Measurements from ENCODE around the gene C12orf76. TPM values are rescaled to one million over a fixed set of nuclear protein-coding genes. Genes with fewer than 3 reads are reported as not detected.

The C12orf76 gene
- total and polyA plus RNA-seq, 2 of the 13 experiments (the other 11 are each of a cell fraction or from before 2014, with no cell fraction given): 15.8 to 38.4 TPM

DNA sequence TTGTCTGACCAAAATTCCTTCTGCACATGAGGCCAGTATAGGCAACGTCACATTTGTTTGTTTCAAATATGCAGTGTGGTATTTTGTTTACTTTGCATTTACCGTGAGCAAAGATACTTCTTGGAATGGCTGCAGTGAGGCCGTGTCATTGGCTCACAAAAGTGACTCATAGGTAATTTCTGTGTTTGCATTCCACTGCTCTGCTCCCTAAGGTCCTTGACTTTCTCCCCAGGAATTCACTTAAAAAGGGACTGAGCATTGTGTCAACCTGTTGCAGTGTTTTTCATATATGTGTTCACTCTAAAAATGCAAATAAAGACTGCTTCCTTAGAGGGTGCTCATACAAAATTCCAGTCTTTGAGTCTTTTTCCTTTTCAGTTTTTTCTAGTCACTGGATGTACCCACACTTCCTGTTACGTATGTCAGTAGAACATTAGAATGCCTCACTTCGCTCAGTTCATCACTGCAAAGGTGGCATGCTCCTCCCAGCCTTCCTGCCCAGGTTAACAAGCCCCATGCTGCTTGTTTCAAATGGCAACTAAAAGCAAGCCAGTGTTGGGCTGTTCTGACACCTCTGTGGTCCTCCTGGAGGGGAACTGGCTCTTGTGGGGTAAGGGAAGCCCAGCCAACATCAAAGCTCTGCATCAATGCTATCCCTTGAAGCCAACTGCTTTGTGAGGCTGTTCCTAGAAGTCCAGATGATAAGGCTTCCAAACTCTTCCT is 9.1 kb downstream of the C12orf76 start (continued):
- TF ChIP-seq, protein P1, sequence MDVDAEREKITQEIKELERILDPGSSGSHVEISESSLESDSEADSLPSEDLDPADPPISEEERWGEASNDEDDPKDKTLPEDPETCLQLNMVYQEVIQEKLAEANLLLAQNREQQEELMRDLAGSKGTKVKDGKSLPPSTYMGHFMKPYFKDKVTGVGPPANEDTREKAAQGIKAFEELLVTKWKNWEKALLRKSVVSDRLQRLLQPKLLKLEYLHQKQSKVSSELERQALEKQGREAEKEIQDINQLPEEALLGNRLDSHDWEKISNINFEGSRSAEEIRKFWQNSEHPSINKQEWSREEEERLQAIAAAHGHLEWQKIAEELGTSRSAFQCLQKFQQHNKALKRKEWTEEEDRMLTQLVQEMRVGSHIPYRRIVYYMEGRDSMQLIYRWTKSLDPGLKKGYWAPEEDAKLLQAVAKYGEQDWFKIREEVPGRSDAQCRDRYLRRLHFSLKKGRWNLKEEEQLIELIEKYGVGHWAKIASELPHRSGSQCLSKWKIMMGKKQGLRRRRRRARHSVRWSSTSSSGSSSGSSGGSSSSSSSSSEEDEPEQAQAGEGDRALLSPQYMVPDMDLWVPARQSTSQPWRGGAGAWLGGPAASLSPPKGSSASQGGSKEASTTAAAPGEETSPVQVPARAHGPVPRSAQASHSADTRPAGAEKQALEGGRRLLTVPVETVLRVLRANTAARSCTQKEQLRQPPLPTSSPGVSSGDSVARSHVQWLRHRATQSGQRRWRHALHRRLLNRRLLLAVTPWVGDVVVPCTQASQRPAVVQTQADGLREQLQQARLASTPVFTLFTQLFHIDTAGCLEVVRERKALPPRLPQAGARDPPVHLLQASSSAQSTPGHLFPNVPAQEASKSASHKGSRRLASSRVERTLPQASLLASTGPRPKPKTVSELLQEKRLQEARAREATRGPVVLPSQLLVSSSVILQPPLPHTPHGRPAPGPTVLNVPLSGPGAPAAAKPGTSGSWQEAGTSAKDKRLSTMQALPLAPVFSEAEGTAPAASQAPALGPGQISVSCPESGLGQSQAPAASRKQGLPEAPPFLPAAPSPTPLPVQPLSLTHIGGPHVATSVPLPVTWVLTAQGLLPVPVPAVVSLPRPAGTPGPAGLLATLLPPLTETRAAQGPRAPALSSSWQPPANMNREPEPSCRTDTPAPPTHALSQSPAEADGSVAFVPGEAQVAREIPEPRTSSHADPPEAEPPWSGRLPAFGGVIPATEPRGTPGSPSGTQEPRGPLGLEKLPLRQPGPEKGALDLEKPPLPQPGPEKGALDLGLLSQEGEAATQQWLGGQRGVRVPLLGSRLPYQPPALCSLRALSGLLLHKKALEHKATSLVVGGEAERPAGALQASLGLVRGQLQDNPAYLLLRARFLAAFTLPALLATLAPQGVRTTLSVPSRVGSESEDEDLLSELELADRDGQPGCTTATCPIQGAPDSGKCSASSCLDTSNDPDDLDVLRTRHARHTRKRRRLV (CRISPR knock-in tag; IDR thresholded peaks at IDR 0.05): no peak
- TF ChIP-seq IKZF4 (CRISPR knock-in tag; IDR thresholded peaks at IDR 0.05; ENCODE audit: borderline replicate concordance, low read depth, not compliant biosample characterization) (no peak), KLF11 (CRISPR knock-in tag; IDR thresholded peaks at IDR 0.05) (0 out of 2 replicates have a peak, but pooled peaks have one; percentile 48), ZNF292 (CRISPR knock-in tag; IDR thresholded peaks at IDR 0.05; ENCODE audit: borderline replicate concordance, low read depth) (peak; percentile 47; the same call in 1 of the 2 replicates), SAP130 (CRISPR knock-in tag; IDR thresholded peaks at IDR 0.05; ENCODE audit: low read depth) (peak; percentile 89), GATA4 (IDR thresholded peaks at IDR 0.05; ENCODE audit: borderline replicate concordance, low read depth) (peak; percentile 25), HOXD1 (CRISPR knock-in tag; IDR thresholded peaks at IDR 0.05) (no peak), REST (IDR thresholded peaks at IDR 0.05; ENCODE audit: borderline replicate concordance in 1 of 2, low read depth in 1 of 2, low read length in 2 of 2) (peak in 1 of 2 experiments; percentile 44; a peak in 1 of 4 replicates), CREBL2 (CRISPR knock-in tag; IDR thresholded peaks at IDR 0.05; ENCODE audit: borderline replicate concordance) (no peak), ZNF782 (CRISPR knock-in tag; IDR thresholded peaks at IDR 0.05; ENCODE audit: borderline replicate concordance) (no peak), ZNF75D (CRISPR knock-in tag; IDR thresholded peaks at IDR 0.05; ENCODE audit: borderline replicate concordance) (no peak), ATF7-NPFF (CRISPR knock-in tag; IDR thresholded peaks at IDR 0.05; ENCODE audit: low read depth) (no peak), ZSCAN22 (CRISPR knock-in tag; IDR thresholded peaks at IDR 0.05) (no peak), ARID3A (IDR thresholded peaks at IDR 0.05; ENCODE audit: low read depth, low read length) (peak; percentile 64), ADNP (CRISPR knock-in tag; IDR thresholded peaks at IDR 0.05) (no peak), ZBTB38 (CRISPR knock-in tag; IDR thresholded peaks at IDR 0.05) (no peak)
- TF ChIP-seq, protein P2, sequence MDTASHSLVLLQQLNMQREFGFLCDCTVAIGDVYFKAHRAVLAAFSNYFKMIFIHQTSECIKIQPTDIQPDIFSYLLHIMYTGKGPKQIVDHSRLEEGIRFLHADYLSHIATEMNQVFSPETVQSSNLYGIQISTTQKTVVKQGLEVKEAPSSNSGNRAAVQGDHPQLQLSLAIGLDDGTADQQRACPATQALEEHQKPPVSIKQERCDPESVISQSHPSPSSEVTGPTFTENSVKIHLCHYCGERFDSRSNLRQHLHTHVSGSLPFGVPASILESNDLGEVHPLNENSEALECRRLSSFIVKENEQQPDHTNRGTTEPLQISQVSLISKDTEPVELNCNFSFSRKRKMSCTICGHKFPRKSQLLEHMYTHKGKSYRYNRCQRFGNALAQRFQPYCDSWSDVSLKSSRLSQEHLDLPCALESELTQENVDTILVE (CRISPR knock-in tag; IDR thresholded peaks at IDR 0.05): peak; percentile 64

Data from HepG2 (cell line).